NCI-H1436 (cell line): ENCODE results near the gene ZNF573.
A peak's percentile ranks its signal among the peaks of the same experiment; 100 is the strongest.
"Not testable (repeated sequence)": the region's sequence is repeated elsewhere in the genome, so short reads cannot be mapped to it uniquely, and the experiment has no call there.

Experiments
- DNase-seq: peaks from one replicate; lab custom pipeline; 2025; lab: John Stamatoyannopoulos, UW

Gene ZNF573

GRCh38 chr19:37779127-37780005 lies at the start of gene ZNF573:
Gene ZNF573, minus strand, starts transcription at chr19:37779586. Its CDS starts 5,857 bp downstream, at chr19:37773729.
- peak; percentile 86 for DNase-seq

GRCh38 chr19:37817180-37817981 lies 38.0 kb upstream of the ZNF573 start:
- DNase-seq = no peak

- not testable (repeated sequence) for DNase-seq
Observed at GRCh38 chr19:37815611-37816010, 36.2 kb upstream of the ZNF573 start.

GRCh38 chr19:37813340-37813739 lies 34.0 kb upstream of the ZNF573 start:
- DNase-seq = no peak

- no peak for DNase-seq
Observed at GRCh38 chr19:37809366-37809765, 30.0 kb upstream of the ZNF573 start.

GRCh38 chr19:37803249-37803840 lies 24.0 kb upstream of the ZNF573 start:
- no peak for DNase-seq

- no peak for DNase-seq
Observed at GRCh38 chr19:37790244-37790925, 11.0 kb upstream of the ZNF573 start.

GRCh38 chr19:37778613-37779126 lies 716 bp downstream of the ZNF573 start:
- DNase-seq = no peak

GRCh38 chr19:37770985-37771384 lies 8.4 kb downstream of the ZNF573 start:
- DNase-seq = no peak

- DNase-seq = no peak
Observed at GRCh38 chr19:37763488-37763887, 15.9 kb downstream of the ZNF573 start.

- not testable (repeated sequence) for DNase-seq
Observed at GRCh38 chr19:37757683-37758082, 21.7 kb downstream of the ZNF573 start.

GRCh38 chr19:37738371-37738770 lies 41.0 kb downstream of the ZNF573 start:
- no peak for DNase-seq

- DNase-seq = no peak
Observed at GRCh38 chr19:37725181-37725580, 54.2 kb downstream of the ZNF573 start.

GRCh38 chr19:37719927-37720265 lies 59.5 kb downstream of the ZNF573 start:
- DNase-seq = no peak

- DNase-seq = peak; percentile 92
Observed at GRCh38 chr19:37719111-37719926, 60.1 kb downstream of the ZNF573 start, which contains the start of gene ZNF607. Gene ZNF607, minus strand, starts transcription at chr19:37719761. Its CDS starts 8,143 bp downstream, at chr19:37711618.

- DNase-seq = no peak
Observed at GRCh38 chr19:37718304-37718703, 61.1 kb downstream of the ZNF573 start.

- no peak for DNase-seq
Observed at GRCh38 chr19:37716140-37716539, 63.2 kb downstream of the ZNF573 start.

- no peak for DNase-seq
Observed at GRCh38 chr19:37706052-37706605, 73.3 kb downstream of the ZNF573 start.

GRCh38 chr19:37699057-37699456 lies 80.3 kb downstream of the ZNF573 start:
- no peak for DNase-seq

GRCh38 chr19:37698216-37698615 lies 81.2 kb downstream of the ZNF573 start:
- no peak for DNase-seq
